H7 (cell line): ENCODE results near the gene CLIP1. TPM values are rescaled to one million over a fixed set of nuclear protein-coding genes. Genes with fewer than 3 reads are reported as not detected.
A peak's percentile ranks its signal among the peaks of the same experiment; 100 is the strongest.
"Not testable (repeated sequence)": the region's sequence is repeated elsewhere in the genome, so short reads cannot be mapped to it uniquely, and the experiment has no call there.

Experiments used
- DNase-seq: peaks from one replicate; pipeline ENCODE4 v3.0.0; 2012
- H3K27me3 ChIP-seq: 2 replicates; pipeline ENCODE4 v1.6.0; 2011; ENCODE audit warnings: mild to moderate bottlenecking, low read length; ENCODE audit not compliant: control insufficient read depth, insufficient read depth
- H3K36me3 ChIP-seq: replicated peaks from 2 replicates; pipeline ENCODE4 v1.5.1; 2011; ENCODE audit warnings: low read length; ENCODE audit not compliant: control insufficient read depth, insufficient read depth
- H3K4me3 ChIP-seq: 2 replicates; pipeline ENCODE4 v1.5.1; 2011; ENCODE audit warnings: low read depth, mild to moderate bottlenecking, control low read depth, low read length, moderate library complexity; ENCODE audit not compliant: insufficient read depth
- total RNA-seq: library from RNA; depleted of rRNA; stranded (reverse); fragments of >200 nt; shearing (Covaris generic); gene quantifications from 2 replicates; pipeline ENCODE4 v1.2.3, GENCODE V29; 2014

The CLIP1 gene
- total RNA-seq, 1 experiment from 2014 or later: 21.7 TPM

DNA sequence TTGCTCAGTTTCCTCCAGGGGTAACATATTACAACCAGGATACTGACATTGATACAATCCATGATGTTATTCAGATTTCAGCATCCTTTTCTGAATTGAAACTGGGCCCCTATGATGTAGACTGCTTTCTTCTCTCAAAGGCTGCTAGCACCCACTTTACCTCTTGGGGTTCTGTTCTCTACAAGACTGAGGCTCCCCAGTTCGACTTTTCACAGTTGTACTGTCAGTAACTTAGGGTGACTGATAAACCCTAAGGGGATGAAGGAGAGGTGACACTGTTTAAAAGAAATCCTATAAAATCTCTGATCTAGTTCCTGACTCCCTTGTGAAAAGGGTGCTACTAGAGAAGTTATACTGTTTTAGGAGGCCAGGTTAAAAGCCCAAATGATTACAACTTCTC lies 157.0 kb downstream of the CLIP1 start:
- Histone ChIP-seq H3K4me3 (peak overlapping the region; percentile 89), H3K36me3 (no peaks in the 10 kb centered on the region; the same call in 1 of the 2 replicates), H3K27me3 (no peaks in the 10 kb centered on the region)
- no peak for DNase-seq

DNA sequence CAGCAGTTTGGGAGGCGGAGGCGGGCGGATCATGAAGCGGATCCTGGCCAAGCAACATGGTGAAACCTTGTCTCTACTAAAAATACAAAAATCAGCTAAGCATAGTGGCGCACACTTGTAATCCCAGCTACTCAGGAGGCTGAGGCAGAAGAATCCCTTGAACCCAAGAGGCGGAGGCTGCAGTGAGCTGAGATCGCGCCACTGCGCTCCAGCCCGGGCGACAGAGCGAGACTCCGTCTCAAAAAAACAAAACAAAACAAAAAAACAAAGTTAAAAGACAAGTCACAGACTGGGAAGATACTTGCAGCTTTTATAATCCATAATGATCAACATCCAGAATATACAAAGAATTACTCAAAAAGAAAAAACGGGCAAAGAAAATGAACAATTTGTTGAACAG lies 161.7 kb downstream of the CLIP1 start:
- not testable (repeated sequence) for H3K27me3 ChIP-seq, DNase-seq, H3K36me3 ChIP-seq, H3K4me3 ChIP-seq

DNA sequence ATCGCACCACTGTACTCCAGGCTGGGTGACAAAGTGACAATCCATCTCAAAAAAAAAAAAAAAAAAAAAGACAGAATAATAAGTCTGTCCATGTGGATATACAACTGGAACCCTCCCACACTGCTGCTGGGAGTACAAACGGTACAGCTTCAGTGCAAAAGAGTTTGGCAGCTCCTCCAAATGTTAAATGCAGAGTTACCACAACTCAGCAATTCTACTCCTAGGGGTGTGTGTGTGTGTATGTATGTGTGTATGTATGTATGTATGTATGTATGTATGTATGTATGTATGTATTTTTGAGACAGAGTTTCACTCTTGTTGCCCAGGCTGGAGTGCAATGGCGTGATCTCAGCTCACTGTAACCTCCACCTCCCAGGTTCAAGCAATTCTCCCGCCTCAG lies 163.5 kb downstream of the CLIP1 start:
- H3K27me3 ChIP-seq, H3K36me3 ChIP-seq, DNase-seq, H3K4me3 ChIP-seq: not testable (repeated sequence)

DNA sequence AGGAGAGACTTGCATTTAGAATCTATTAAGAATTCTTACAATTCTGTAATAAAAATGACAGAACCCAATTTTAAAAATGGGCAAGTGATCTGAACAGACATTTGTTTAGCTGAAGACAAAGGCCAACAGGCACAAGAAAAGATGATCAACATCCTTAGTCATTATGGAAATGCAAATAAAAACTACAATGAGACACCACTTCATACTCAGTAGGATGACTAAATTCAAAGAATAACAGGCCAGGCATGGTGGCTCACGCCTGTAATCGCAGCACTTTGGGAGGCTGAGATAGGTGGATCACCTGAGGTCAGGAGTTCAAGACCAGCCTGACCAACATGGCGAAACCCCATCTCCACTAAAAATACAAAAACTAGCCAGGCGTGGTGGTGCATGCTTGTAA lies 164.0 kb downstream of the CLIP1 start:
- H3K27me3 ChIP-seq, H3K4me3 ChIP-seq, DNase-seq, H3K36me3 ChIP-seq: not testable (repeated sequence)

DNA sequence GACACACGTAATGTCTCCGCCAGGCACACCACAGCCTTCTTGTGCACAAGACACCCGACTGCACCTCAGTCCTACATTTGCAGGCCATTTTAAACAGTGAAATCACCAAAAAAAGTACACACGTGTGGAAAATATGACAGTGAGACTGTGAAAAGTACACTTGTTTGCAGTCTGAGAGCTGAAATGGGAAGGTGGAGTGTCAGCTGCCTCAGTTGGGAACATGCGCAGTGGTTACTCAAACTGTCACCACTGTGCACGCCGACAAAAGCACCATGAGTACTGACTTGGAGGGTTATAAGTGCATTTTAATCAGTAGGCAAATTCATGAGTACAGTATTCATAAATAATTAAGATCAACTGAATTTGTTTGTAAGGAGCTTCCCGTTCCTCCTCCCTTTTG lies 171.9 kb downstream of the CLIP1 start:
- DNase-seq: no peak
- Histone ChIP-seq H3K4me3 (no peak overlapping the region), H3K27me3 (no peaks in the 10 kb centered on the region), H3K36me3 (no peaks in the 10 kb centered on the region; the same call in none of the 2 replicates)

DNA sequence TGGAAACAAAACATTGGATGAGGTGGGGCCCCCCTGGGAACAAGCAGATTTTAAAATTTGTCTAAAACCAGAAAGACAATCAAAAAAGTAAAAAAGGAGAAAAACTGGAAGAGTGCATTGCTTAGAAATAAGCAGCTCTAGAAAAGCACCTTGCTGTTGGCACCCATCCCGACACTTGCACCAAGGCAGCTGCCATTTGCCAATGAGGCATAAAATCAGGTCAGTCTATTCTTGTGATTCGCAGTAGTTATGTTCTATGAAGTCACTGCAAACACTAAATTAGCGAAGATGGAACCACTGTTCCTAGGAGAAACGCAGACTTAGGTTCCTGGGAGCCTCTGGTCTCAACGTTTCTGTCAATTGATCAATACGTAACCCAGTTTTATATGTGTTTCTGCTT lies 172.4 kb downstream of the CLIP1 start:
- Histone ChIP-seq H3K27me3 (no peaks in the 10 kb centered on the region), H3K4me3 (no peak overlapping the region), H3K36me3 (no peaks in the 10 kb centered on the region; the same call in none of the 2 replicates)
- DNase-seq: no peak

DNA sequence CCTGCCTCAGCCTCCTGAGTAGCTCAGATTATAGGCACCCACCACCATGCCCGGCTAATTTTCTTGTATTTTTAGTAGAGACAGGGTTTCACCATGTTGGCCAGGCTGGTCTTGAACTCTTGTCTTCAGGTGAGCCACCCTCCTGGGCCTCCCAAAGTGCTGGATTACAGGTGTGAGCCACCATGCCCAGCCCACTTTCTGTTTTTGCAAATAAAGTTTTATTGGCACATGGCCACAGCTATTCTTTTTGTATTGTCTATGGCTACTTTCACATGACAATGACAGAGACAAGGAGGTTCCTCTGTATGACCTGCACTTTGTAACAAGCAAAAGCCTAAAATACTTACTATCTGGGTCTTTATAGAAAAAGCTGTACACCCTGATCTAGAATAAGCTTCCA lies 176.9 kb downstream of the CLIP1 start:
- no peak overlapping the region for H3K4me3 ChIP-seq
- no peaks in the 10 kb centered on the region for H3K27me3 ChIP-seq
- no peaks in the 10 kb centered on the region; the same call in none of the 2 replicates for H3K36me3 ChIP-seq
- DNase-seq: no peak

DNA sequence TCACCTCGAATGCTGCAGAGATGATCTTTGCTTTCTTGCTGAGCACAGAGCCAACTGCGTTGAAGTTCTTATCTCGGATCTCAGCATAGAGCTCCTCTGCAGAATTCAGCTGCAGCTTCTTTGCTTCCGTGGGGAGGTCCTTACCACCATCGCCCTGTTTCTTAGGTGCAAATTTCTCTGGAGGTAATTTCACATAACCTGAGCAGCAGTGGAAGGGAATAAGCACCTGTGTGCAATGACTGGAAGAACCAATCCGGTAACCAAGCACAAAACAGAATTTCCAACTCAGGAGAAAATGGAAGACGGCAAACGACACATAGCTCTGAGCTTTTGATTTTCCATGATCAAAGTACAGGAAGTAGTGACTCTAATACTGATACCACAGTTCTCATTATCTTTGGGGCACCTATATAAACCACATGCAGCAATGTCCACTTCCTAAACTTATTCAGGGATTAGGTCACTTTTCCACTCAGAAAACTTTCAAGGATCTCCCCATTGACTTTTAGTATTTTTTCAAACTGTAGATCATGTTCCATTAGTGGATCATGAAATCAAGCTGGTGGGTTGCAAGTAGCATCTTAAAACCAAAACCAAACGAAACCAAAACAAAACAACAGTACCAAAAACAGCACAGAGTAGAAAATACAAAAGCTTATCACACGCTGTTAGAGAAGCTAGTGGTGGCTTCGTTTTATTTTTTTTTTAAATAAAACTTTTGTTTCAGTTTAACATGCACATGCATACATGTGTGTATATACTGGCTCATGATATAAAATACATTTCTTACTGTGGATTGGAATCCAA lies 177.7 kb downstream of the CLIP1 start:
- DNase-seq: no peak
- Histone ChIP-seq H3K4me3 (no peak overlapping the region), H3K27me3 (no peaks in the 10 kb centered on the region), H3K36me3 (no peaks in the 10 kb centered on the region; the same call in 1 of the 2 replicates)

DNA sequence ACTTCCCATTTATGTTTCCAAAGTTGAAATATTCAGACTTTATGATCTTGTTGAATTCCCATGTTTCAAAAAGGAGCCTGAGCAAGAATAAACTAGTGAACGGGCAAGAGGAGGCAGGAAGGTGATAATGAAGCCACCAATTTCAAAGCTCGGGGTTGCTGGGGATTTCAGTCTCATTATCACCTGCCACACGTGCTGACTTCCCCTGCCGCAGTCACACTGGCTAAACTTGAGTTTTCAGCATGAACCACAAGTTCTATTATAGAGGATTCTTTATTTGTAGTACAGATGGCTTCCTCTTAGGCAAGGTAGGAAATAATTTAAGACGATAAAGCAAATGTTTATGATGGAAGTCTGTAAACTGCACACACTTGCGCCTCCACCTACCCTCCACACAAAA lies 178.5 kb downstream of the CLIP1 start:
- no peaks in the 10 kb centered on the region; the same call in 1 of the 2 replicates for H3K36me3 ChIP-seq
- no peak for DNase-seq

DNA sequence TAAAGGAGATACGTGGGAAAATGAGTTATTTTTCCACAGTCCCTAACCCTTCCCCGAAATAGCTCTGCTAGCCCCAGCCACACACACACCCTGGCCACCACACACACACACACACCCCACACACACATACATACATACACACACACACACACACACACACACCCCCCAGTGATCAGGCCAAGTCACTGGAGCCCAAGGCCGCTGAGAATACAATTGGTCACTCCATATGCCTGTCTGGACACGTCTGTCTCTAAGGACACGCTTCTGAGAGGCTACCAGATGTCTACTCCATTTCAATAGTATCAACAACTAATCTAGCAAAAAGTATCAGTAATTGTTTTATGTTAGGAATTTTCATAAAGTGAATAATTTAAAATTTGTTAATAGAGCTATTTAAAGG lies 183.6 kb downstream of the CLIP1 start:
- H3K36me3 ChIP-seq: peaks cover 2% of the 10 kb centered on the region
- DNase-seq: no peak
- no peak overlapping the region for H3K4me3 ChIP-seq
- H3K27me3 ChIP-seq: no peaks in the 10 kb centered on the region

More for the DNA sequence above, 178.5 kb downstream of the CLIP1 start:
- no peaks in the 10 kb centered on the region for H3K27me3 ChIP-seq
- no peak overlapping the region for H3K4me3 ChIP-seq

DNA sequence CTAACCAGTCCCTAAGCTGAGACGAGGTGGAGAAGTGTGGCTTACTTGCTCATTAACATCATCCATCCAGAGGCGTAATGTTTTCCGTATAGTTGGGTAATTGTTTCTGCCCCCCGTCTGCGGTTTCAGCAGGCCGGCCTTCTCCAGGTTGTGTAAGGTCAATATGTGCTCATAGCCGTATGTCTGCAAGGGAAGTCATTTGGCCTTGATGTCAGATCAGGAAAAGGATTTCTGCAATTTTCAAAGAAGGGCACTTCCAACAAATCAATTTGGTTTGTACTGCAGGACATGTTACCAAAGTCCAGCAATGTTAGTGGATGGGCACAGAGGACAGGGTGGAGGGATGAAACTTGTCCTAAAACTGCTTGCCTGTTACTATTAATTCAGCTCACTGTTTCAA lies 186.7 kb downstream of the CLIP1 start:
- H3K27me3 ChIP-seq: no peaks in the 10 kb centered on the region
- peaks cover 3% of the 10 kb centered on the region for H3K36me3 ChIP-seq
- no peak overlapping the region for H3K4me3 ChIP-seq
- no peak for DNase-seq

DNA sequence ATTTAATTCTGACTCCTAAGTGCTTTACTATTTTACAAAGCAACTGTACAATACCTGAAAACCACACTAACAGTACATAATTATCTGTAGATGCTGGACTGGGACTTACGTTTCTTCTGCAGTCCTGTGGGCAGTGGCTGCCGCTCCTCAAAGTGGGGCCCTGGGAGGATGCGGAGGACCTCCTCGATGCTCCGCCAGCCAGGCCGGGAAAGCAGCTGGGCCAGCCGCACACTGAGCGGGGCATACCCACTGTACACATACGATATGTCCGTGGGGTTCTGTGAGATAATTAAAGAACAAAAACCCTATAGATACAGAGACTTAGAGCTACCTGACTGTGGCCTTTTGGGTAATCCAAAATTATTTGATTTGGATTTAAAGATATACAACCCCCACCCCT lies 189.8 kb downstream of the CLIP1 start:
- DNase-seq: no peak
- H3K4me3 ChIP-seq: no peak overlapping the region
- peaks cover 3% of the 10 kb centered on the region for H3K36me3 ChIP-seq
- no peaks in the 10 kb centered on the region for H3K27me3 ChIP-seq

DNA sequence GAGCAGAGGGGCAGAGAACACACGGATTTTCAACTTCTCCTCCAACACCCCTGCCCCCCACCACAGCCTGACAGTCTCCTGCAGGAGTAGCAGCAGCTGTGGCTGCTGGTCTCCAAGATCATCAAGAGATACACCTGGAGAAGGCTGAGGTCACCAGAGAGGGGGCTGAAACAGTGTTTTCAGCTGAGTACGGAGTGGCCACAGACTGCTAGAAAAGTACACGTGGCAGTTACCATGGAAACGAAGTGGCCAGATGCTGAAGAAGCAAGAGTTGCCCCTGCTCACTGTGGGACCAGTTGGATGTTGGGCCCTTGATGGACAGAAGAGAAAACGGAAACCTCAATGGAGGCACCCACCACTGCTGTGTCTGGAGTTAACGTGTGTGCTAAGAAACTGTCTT lies 191.7 kb downstream of the CLIP1 start:
- DNase-seq: no peak
- H3K36me3 ChIP-seq: peaks cover 3% of the 10 kb centered on the region

DNA sequence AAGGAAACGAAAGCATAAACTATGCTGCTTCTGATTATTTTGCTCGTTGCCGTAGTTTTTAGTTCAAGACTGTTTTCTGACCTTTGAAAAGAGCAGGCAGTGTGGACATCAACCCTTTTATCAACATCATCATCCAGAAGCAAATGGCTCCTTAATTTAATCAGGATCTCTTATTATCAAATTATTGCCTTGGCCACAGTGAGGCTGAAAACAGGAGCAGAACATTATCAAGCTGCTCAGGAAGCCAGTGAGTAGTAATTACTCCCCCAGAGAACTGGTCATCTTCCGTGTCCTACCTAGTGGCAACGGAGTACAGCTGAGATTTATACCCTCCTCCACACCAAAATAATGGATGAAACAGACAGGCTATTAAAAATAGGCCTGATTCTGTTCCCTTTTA lies 194.4 kb downstream of the CLIP1 start:
- Histone ChIP-seq H3K36me3 (peaks cover 5% of the 10 kb centered on the region), H3K27me3 (no peaks in the 10 kb centered on the region), H3K4me3 (no peak overlapping the region)
- no peak for DNase-seq

More for the DNA sequence above, 191.7 kb downstream of the CLIP1 start:
- no peak overlapping the region for H3K4me3 ChIP-seq
- H3K27me3 ChIP-seq: no peaks in the 10 kb centered on the region

DNA sequence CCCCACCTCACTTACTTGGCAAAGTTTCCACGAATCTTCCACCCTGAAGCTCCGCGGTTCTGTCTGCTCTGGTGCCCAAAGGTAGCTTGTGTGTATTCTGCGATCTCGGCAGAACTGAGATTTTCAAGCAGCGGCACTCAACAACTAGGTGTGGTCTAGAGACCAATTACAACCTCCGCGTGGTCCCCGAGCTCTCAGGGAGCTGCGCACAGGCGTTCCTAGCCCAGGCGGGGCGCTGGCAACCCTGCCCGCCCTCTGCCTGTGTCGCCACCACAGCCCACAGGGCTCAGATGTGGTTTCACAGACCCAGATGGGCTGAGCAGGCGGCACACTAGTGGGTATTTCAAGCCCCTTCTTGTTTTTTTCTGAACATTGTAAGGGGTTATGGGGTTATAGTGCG lies 195.1 kb downstream of the CLIP1 start:
- Histone ChIP-seq H3K4me3 (no peak overlapping the region), H3K36me3 (peaks cover 5% of the 10 kb centered on the region), H3K27me3 (no peaks in the 10 kb centered on the region)
- no peak for DNase-seq
